GM18511 (cell line): ENCODE measurements around the gene POC1B.

ENCODE experiments used
- ATAC-seq: cut with Tn5 transposase; IDR thresholded peaks from one replicate; pipeline ENCODE4 v1.9.1; 2021; ENCODE audit warnings: mild to moderate bottlenecking, moderate library complexity; ENCODE audit not compliant: unreplicated experiment

The POC1B gene

DNA sequence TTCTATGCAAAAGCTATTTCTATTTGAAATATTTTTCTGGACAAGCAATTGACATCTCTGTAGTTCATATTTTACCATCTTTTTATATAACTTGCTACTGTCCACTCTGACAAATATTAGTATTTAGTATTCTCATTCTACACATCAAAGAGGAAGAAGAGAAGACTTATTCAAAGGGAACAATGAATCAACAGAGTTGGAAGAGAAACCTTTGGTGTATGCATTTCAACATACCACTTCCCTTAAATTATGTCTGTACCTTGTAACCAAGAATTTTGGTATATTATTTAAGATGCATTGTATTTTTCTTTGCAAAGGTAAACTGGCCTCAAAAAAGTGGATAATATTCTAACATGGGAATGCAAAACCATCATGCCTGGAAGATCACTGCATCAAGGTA lies 101.5 kb downstream of the POC1B start:
- no peak for ATAC-seq

- no peak for ATAC-seq
These were observed 104.6 kb downstream of the POC1B start for GRCh38 chr12:89421092-89421835.

DNA sequence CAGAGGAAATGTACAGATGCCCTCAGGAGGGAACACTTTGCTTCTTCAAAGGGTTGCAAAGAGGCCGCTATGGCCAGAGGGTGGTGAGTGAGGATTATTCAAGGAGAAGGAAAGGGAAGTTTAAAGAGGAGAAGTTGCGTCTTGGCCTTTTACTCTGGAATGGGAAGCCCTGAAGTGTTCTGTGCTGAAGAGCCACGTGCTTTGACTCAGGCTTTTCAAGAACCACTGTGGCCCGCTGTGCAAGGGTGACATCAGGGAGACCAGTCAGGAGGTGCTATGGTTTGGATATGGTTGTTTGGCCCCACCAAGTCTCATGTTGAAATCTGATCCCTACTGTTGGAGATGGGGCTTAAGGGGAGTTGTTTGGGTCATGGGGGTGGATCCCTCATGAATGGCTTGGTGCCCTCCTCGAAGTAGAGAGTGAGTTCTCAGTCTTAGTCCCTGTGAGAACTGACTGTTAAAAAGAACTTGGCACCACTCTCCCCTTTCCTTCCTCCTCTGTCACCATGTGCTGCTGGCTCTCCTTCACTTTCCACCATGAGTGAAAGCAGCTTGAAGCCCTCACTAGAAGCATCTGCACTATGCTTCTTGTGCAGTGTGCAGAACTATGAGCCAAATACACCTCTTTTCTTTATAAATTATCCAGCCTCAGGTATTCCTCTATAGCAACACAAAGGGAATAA lies 107.5 kb downstream of the POC1B start:
- no peak for ATAC-seq

- no peak for ATAC-seq
These were observed 108.4 kb downstream of the POC1B start for GRCh38 chr12:89417246-89417977.

DNA sequence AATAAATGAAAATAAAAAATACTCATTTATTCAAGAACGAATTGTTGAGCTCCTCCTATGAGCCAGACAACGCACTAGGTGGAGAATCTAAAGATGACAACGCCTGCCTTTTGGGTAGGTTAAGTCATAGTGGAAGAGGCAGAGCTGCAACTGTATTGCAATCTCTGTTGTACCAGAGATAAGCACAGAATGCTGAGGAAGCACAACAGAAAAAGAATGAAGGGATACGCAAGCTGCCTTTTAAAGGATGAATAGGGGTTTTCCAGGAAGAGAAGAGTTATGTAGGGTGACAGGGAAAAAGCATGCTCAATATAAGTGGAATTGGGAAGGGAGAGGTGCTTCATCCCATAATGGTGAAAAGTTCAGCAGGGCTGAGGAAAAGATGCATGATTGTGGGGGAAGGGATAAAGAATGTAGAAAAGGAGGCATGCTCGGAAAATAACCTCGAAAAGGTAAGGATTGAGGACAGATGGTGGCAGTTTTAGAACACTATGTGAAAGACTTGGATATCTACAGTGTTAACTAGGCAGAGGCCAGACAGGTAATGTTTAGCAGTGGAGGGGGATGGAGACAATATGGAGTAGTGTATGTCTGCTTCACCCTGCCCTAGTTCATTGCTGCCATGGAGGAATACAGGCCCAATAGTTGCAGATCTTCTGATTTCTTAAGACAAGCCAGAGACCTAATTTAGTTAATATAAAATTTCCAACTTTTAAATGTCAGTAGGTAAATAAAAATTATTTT lies 109.6 kb downstream of the POC1B start:
- ATAC-seq: no peak

DNA sequence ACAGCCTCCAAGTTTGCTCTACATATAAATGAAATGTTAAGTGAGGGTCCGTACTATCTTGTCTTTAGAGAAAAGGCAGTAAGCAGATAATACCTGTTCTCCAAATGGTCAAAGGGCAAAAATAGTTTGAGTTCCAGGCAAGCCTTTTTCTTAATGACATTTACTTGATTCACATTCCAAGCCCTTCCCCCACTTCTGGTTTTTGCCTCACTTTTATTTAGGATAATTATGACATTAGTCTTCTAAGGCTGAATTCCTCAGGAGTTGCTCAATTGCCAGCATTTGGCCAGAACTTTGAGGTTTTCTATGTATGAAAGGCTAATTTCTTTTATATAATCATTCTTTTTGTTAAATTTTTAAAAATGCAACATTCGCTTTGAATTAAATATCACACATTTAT lies 111.0 kb downstream of the POC1B start:
- no peak for ATAC-seq

- no peak for ATAC-seq
These were observed 111.5 kb downstream of the POC1B start for GRCh38 chr12:89414322-89414721.

DNA sequence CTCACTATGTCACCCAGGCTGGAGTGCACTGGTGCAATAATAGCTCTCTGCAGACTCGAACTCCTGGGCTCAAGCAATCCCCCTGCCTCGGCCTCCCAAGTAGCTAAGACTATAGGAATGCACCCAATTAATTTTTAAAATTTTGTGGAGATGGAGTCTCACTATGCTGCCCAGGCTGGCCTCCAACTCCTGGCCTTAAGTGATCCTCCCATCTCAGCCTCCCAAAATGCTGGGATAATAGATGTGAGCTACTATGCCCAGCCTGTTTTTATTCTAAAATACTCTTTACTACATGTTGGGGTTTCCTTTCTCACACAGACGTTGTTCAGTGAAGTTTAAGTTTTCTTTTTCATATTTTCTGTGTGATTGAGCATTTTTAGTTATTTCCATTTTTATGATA lies 112.6 kb downstream of the POC1B start:
- ATAC-seq: no peak

- no peak for ATAC-seq
These were observed 113.2 kb downstream of the POC1B start for GRCh38 chr12:89412665-89413064.

GRCh38 chr12:89411846-89412245 lies 114.0 kb downstream of the POC1B start:
- no peak for ATAC-seq

DNA sequence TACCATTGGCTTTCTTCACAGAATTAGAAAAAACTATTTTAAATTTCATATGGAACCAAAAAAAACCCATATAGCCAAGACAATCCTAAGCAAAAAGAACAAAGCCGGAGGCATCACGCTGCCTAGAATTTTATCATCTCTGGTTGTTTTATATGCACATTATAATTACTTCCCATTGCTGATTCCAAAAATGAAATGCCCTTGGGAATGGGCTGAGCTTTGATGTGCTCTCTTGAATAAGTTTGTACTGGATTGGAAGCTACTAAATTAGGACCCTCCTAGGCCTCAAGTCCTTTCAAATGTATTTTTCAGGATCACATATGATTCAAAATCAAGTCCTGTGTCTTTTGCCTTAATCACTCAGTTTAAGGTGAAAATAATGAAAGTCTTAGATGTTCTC lies 114.6 kb downstream of the POC1B start:
- no peak for ATAC-seq

DNA sequence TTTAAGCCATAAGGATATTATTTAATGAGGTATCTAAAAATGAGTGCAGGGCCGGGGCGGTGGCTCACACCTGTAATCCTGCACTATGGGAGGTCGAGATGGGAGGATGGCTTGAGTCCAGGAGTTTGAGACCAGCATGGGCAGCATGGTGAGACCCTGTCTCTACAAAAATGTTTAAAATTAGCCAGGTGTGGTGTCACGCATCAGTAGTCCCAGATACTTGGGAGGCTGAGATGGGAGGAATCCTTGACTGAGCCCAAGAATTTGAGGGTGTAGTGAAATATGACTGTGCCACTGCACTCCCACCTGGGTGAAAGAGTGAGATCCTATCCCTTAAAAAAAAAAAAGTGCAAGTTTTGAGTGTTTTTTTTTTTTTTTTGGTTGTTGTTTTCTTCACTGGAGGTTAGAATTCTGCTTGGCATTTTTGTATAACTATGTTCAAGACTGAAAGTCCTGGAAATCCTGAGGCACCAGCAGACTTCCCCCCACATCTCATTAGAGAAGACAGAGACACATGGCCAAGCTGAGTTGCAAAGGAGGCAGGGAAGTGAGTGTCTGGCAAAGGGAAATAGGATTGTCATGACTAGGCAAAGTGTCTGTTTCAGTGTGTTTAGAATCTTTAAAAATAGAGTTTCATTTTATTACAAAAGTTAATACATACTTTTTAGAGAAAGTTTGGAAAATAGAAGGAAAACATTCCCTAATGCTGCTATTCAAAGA lies 120.1 kb downstream of the POC1B start:
- no peak for ATAC-seq

- no peak for ATAC-seq
These were observed 124.3 kb downstream of the POC1B start for GRCh38 chr12:89401433-89402058.

DNA sequence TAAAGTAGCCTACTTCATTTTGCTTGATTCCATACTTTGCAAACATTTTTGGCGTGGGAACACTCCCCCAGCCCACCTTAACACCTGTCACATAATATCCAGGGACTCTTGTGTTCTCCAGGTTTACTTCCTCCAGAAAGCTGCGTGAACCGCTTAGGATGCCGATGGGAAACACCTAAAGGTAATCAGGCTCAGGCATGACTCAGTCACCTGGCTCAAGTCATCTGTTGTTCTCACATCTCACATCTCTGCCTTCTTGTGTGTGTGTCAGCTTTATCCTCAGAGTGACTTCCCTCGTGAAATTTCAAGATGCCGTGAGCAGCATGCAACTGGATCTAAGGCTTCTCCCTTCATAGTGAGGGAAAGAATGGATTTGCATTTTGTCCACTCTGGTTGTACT lies 125.4 kb downstream of the POC1B start:
- no peak for ATAC-seq

GRCh38 chr12:89395712-89396111 lies 130.1 kb downstream of the POC1B start:
- no peak for ATAC-seq

DNA sequence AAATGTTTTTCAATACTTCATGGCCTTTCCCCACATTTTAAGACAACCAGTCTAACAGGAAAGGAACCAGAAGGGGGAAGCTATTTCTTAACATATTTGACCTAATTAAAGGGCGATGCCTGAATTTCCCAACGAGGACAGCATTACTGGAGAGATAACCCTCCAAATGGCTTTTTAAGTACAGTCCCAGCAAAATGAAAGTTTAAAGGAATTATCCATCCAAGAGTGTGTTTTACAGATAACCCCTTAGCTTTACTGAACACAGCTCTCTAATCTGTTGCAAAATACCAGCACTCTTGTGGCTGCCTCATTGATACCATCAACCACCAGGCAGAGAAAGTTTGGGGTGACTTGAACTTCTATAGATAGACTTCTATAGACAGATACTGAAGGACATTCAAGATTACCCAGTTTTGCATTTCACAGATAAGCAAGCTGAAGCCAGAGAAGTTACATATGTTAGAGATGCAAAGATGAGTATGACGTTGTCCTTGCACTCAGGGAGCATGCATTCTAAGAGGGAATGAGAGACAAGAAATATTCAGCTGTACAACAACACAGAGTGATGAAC lies 132.2 kb downstream of the POC1B start:
- no peak for ATAC-seq

DNA sequence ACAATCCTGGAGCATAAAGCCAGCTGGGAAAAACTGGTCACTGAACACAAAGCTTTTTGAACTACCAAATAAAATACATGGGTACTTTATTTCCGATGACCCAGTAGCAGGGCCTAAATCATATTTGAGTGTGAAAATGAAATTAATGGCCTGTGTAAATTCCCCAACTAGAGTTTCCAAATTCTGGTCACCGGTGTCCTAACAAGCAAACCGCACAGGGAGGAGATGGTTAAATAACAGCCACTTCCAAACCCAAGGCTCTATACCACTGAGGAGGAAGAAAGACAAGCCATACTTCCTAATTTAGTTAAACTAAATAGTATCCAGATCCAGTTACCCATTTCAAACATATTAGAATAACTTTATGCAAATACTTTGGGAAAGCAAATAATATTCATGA lies 133.5 kb downstream of the POC1B start:
- no peak for ATAC-seq

- no peak for ATAC-seq
These were observed 134.0 kb downstream of the POC1B start for GRCh38 chr12:89391726-89392336.
